GM19193 (cell line): Measurements from ENCODE around the gene ARF4.

Experiments
- POLR2A ChIP-seq: IDR thresholded peaks from 4 replicates; pipeline ENCODE4 v1.6.1; 2011; ENCODE audit not compliant: insufficient read depth, insufficient read length; ENCODE audit errors: extremely low read depth

Gene ARF4

DNA sequence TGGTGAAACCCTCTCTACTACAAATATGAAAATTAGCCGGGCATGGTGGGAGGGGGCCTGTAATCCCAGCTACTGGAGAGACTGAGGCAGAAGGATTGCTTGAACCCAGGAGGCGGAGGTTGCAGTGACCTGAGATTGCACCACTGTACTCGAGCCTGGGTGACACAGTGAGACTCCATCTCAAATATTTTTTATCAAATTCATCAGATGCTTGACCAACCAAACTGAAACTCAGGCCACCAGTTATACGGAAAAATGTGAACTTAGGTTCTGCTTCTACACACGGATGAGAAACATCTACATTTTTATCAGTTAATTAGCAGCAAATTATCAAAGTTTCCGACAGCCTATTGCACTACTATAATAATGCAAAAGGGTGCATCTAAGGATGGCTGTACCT is 4.8 kb downstream of the ARF4 start:
- no peak for TF ChIP-seq POLR2A

- TF ChIP-seq POLR2A, result no peak
Measured at GRCh38 chr3:57587905-57588304, 9.2 kb downstream of the ARF4 start.

DNA sequence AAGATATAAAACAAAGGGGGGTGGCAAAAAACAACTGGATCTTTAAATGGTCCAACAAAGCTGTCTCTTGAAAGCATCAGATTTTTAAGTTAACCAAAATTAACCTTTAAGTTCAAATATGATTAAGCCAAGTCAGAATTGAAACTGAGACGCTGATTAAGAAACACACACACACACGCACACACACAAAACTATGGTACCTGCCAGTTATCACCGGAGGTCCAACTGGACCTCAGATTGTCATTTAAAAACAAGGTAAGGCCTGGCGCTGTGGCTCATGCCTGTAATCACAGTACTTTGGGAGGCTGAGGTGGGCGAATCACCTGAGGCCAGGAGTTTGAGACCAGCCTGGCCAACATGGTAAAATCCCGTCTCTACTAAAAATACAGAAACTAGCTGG is 10.4 kb downstream of the ARF4 start:
- no peak for TF ChIP-seq POLR2A

DNA sequence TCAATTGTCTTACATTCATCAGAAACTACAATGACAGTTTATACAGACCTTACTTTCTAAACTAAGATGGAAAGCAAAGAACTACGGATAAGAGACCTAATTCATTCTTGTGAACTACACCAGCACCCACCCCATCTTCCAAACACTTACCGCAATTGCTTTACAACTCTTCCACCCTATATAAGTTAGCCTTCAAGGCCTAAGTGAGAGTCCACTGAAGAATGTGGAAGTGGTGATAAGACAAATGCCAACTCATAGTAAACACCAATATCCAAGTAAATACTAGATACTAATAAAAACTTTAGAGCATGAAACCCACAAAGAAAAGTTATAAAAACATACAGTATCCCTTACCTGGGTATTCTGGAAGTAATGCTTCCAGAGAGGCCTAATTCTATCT is 13.6 kb downstream of the ARF4 start:
- TF ChIP-seq POLR2A, result no peak

DNA sequence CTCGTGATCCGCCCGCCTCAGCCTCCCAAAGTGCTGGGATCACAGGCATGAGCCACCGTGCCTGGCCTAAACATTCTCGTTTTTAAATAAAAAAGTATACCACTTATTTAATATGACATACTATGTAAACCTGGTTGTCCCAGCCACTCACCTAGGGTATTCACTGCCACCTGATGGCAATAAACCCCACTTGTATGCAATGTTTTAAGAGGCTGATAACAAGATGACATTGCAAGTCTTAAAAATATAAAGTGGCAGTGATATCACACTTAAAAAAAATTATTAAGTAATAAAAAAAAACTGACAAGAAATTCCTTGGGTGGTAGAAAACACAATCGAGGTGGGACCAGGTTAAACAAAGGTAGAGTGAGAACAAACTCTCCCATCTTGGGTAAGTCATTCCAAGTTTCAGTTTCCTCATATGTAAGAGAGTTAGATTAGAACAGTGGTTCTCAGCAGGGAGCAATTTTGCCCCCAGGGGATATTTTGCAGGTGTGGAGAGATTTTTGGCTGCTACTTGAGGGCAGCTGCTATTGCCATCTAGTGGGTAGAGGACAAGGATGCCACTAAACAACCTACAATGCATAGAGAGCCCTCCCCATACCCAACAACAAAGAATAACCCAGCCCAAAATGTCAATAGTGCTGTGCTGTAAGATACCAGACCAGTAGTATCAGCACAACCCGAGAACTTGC is 14.5 kb downstream of the ARF4 start:
- no peak for TF ChIP-seq POLR2A

DNA sequence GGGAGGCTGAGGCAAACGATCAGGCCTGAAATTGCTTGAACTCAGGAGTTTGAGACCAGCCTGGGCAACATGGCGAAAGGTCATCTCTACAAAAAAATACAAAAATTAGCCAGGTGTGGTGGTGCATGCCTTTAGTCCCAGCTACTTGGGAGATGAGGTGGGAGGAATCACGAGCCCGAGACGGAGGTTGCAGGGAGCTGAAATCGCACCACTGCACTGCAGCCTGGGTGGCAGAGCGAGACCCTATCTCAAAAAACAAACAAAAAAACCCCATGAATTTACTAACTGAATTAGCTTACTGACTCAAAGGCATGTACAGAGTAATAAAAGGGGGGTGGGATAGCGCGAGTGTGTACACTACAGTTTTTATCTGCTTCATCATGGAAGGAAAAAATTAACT is 19.3 kb downstream of the ARF4 start:
- TF ChIP-seq POLR2A, result no peak

DNA sequence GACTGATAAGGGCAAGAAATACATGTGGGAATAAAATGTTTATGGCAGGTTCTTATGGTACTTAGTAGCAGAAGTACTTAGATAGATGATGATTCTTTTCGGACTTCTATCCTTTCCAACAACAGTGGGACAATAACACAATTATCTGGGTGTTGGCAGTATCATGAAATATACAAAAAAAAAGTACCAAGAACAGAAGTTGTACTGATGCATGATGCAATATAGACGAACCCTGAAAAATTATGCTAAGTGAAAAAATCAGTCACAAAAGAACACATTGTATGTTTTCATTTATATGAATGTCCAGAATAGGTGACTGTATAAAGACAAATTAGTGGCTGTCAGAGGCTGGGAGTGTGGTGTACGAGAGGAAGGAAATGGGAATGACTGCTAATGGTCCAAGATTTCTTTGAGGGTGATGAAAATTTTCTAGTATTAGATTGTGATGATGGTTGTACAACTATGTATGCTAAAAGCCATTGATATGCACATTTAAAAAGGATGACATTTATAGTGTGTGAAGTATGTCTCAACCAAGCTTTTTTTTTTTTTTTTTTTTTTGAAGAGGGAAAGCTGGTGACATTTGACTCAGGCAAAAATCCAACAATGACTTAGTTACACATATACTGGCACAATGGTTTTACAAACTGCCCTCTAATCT is 21.0 kb downstream of the ARF4 start:
- no peak for TF ChIP-seq POLR2A

GRCh38 chr3:57572096-57572495 is 25.0 kb downstream of the ARF4 start:
- TF ChIP-seq POLR2A, result no peak

- no peak for TF ChIP-seq POLR2A
Measured at GRCh38 chr3:57570878-57571277, 26.3 kb downstream of the ARF4 start.

DNA sequence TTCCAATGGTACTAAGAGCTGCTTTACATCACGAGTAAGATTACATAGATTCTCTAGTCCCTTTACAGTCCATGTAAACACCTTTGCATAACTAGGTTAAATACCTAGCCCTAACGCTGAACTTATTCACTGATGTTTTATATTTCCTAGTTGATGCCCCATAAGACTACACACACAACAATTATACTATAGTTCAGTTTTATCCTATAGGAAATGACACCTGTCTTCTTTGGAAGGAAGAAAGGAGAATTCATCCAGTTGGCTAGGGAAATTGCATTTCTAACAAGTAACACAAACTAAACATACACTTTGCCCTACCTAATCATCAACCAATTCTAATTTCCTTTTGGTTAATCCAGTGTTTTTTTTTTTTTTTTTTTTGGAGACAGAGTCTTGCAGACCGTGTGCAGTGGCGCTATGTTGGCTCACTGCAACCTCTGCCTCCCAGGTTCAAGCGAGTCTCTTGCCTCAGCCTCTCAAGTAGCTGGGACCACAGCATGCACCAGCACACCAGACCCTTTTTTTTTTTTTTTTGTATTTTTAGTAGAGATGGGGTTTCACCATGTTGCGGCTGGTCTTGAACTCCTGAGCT is 27.2 kb downstream of the ARF4 start:
- no peak for TF ChIP-seq POLR2A

GRCh38 chr3:57559526-57559925 is 37.6 kb downstream of the ARF4 start:
- no peak for TF ChIP-seq POLR2A

GRCh38 chr3:57557085-57557537 is 40.0 kb downstream of the ARF4 start:
- TF ChIP-seq POLR2A, result peak; percentile 48

DNA sequence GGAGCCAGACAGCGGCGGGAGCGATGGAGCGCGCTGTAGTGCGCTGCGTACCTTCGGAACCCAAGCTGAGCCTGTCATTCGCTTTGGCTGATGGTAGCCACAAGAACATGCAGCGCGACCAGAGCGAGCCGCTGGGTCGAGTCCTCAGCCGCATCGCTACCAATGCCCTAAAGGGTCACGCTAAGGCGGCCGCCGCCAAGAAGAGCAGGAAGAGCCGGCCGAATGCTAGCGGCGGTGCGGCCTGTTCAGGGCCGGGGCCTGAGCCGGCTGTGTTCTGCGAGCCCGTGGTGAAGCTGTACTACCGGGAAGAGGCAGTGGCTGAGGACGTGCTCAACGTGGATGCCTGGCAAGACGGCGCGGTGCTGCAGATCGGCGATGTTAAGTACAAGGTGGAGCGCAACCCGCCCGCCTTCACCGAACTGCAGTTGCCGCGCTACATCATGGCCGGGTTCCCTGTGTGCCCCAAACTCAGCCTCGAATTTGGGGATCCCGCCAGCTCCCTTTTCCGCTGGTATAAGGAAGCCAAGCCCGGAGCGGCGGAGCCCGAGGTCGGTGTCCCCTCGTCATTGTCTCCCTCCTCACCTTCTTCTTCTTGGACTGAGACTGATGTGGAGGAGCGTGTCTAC is 40.6 kb downstream of the ARF4 start:
- no peak for TF ChIP-seq POLR2A

DNA sequence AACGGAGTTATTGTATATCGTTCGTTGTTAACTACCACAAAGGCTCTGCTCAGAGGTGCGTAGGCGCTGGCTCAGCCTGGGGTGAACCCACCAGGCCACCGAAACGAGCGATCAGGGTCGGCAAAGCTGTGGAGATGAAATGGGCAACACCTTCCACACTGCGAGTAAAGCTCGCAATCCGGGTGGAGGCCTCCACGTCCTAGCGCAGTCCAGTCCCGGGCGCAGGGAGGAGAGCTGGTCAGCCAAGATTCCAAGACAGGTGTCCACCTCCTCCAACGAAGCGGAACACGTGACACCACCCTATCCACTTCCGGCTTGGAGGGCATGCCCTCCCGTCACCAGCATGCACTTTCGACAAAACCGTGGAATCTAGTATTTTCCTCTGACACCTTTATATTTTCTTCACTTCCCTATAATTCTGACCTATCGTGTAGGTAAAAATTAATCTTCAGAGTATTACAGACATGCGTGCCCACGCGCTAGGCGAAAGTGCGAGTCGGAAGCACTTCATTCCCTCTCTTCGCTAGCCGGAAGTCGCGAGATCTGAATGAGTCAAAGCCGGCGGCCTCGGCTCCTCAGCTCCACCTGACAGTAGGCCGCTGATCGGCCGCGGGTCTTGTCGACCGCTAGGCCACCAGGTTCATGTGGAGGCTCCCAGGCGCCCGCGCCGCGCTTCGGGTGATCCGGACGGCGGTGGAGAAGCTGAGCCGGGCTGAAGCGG is 41.2 kb downstream of the ARF4 start, which contains the start of gene PDE12:
TSS of gene PDE12 (plus strand) at position 537 of the 721 bp plus-strand sequence. CDS start at position 643, 106 bp downstream.
- TF ChIP-seq POLR2A, result peak; percentile 97

GRCh38 chr3:57555306-57555705 is 41.8 kb downstream of the ARF4 start:
- no peak for TF ChIP-seq POLR2A
